H9 (cell line): ENCODE results near the gene ATG4D. TPM values are rescaled to one million over a fixed set of nuclear protein-coding genes. Genes with fewer than 3 reads are reported as not detected.

Experiments used
- DNase-seq: peaks from one replicate; pipeline ENCODE4 v3.0.0-alpha.2; 2017
- H2AFZ ChIP-seq: one replicate; pipeline ENCODE4 v1.6.1; 2013; ENCODE audit warnings: mild to moderate bottlenecking, low read length, control low read depth, moderate library complexity
- H2AK5ac ChIP-seq: 2 replicates; pipeline ENCODE4 v1.6.1; 2013; ENCODE audit warnings: low read length, control low read depth, mixed read lengths; ENCODE audit not compliant: insufficient read length
- H2BK120ac ChIP-seq: one replicate; pipeline ENCODE4 v1.6.1; 2013; ENCODE audit warnings: low read depth, mild to moderate bottlenecking, low read length, control low read depth, inconsistent platforms; ENCODE audit not compliant: poor library complexity, severe bottlenecking
- H2BK12ac ChIP-seq: 2 replicates; pipeline ENCODE4 v1.6.1; 2013; ENCODE audit warnings: low read length, control low read depth, mixed read lengths, low read depth; ENCODE audit not compliant: insufficient read length
- H2BK15ac ChIP-seq: 2 replicates; pipeline ENCODE4 v1.6.1; 2013; ENCODE audit warnings: low read depth, low read length, control low read depth
- H2BK20ac ChIP-seq: one replicate; pipeline ENCODE4 v1.6.1; 2013; ENCODE audit warnings: low read depth, mild to moderate bottlenecking, low read length, control low read depth, inconsistent platforms; ENCODE audit not compliant: poor library complexity, severe bottlenecking
- H2BK5ac ChIP-seq: 2 replicates; pipeline ENCODE4 v1.6.1; 2013; ENCODE audit warnings: low read length, control low read depth, mixed read lengths; ENCODE audit not compliant: insufficient read length
- H3K14ac ChIP-seq: 2 replicates; pipeline ENCODE4 v1.6.1; 2013; ENCODE audit warnings: low read length, control low read depth; ENCODE audit not compliant: insufficient read depth
- H3K18ac ChIP-seq: 2 replicates; pipeline ENCODE4 v1.6.1; 2013; ENCODE audit warnings: low read depth, mild to moderate bottlenecking, mixed read lengths, low read length, control low read depth; ENCODE audit not compliant: insufficient read length
- H3K23ac ChIP-seq: 2 replicates; pipeline ENCODE4 v1.6.1; 2013; ENCODE audit warnings: low read length, control low read depth, mixed read lengths, low read depth; ENCODE audit not compliant: insufficient read length
- H3K23me2 ChIP-seq: 2 replicates; pipeline ENCODE4 v1.6.1; 2013; ENCODE audit warnings: low read depth, mild to moderate bottlenecking, mixed read lengths, low read length, control low read depth; ENCODE audit not compliant: insufficient read length, poor library complexity, severe bottlenecking
- H3K27ac ChIP-seq: 2 replicates; pipeline ENCODE4 v1.5.1; 2013; ENCODE audit warnings: low read length, control low read depth, mixed read lengths, low read depth; ENCODE audit not compliant: insufficient read length
- H3K27me3 ChIP-seq: 2 replicates; pipeline ENCODE4 v1.6.1; 2013; ENCODE audit warnings: low read length, control low read depth, inconsistent platforms; ENCODE audit not compliant: insufficient read depth
- H3K4ac ChIP-seq: 2 replicates; pipeline ENCODE4 v1.6.1; 2013; ENCODE audit warnings: low read depth, mild to moderate bottlenecking, control low read depth, inconsistent platforms, low read length, moderate library complexity
- H3K4me1 ChIP-seq: 2 replicates; pipeline ENCODE4 v1.6.1; 2013; ENCODE audit warnings: low read length, control low read depth, inconsistent platforms; ENCODE audit not compliant: insufficient read depth
- H3K4me2 ChIP-seq: 2 replicates; pipeline ENCODE4 v1.6.1; 2013; ENCODE audit warnings: low read length, control low read depth, mixed read lengths; ENCODE audit not compliant: insufficient read length, insufficient read depth
- H3K56ac ChIP-seq: 2 replicates; pipeline ENCODE4 v1.6.1; 2013; ENCODE audit warnings: low read depth, mild to moderate bottlenecking, mixed read lengths, low read length, control low read depth; ENCODE audit not compliant: insufficient read length
- H3K79me1 ChIP-seq: 2 replicates; pipeline ENCODE4 v1.6.1; 2013; ENCODE audit warnings: low read depth, mild to moderate bottlenecking, moderate library complexity, low read length, control low read depth, inconsistent platforms; ENCODE audit not compliant: insufficient read depth, poor library complexity, severe bottlenecking
- H3K79me2 ChIP-seq: 2 replicates; pipeline ENCODE4 v1.6.1; 2013; ENCODE audit warnings: low read length, control low read depth, inconsistent platforms; ENCODE audit not compliant: insufficient read depth
- H3K9ac ChIP-seq: 2 replicates; pipeline ENCODE4 v1.6.1; 2013; ENCODE audit warnings: low read length, control low read depth, mixed read lengths; ENCODE audit not compliant: insufficient read length; ENCODE audit errors: extremely low read depth
- H3K9me3 ChIP-seq: one replicate; pipeline ENCODE4 v1.6.1; 2013; ENCODE audit warnings: low read depth, low read length, inconsistent platforms; ENCODE audit not compliant: control insufficient read depth
- H3T11ph ChIP-seq: one replicate; pipeline ENCODE4 v1.6.1; 2013; ENCODE audit warnings: mild to moderate bottlenecking, low read length, control low read depth, inconsistent platforms
- H4K20me1 ChIP-seq: one replicate; pipeline ENCODE4 v1.6.1; 2013; ENCODE audit not compliant: control insufficient read depth, insufficient read length, insufficient read depth
- H4K5ac ChIP-seq: 2 replicates; pipeline ENCODE4 v1.6.1; 2013; ENCODE audit warnings: low read depth, mild to moderate bottlenecking, mixed read lengths, low read length, control low read depth; ENCODE audit not compliant: insufficient read length
- H4K8ac ChIP-seq: replicated peaks from 2 replicates; pipeline ENCODE4 v1.6.1; 2013; ENCODE audit warnings: low read length, control low read depth, mixed read lengths, low read depth; ENCODE audit not compliant: insufficient read length
- H4K91ac ChIP-seq: 2 replicates; pipeline ENCODE4 v1.6.1; 2013; ENCODE audit warnings: low read depth, mild to moderate bottlenecking, moderate library complexity, mixed read lengths, low read length, control low read depth; ENCODE audit not compliant: insufficient read length
- H3K27ac Mint-ChIP-seq, 3 experiments: 2 replicates in 2 of 3; 3 replicates in 1 of 3; pipeline ENCODE4 v1.8.0; 2020 to 2021; ENCODE audit warnings: mixed read lengths in 3 of 3, mild to moderate bottlenecking in 1 of 3, moderate library complexity in 1 of 3
- H3K27me3 Mint-ChIP-seq: 2 replicates; pipeline ENCODE4 v1.8.0; 2021; ENCODE audit warnings: low read depth, mild to moderate bottlenecking, moderate library complexity, mixed read lengths
- H3K36me3 Mint-ChIP-seq, 3 experiments: 2 replicates in 2 of 3; 3 replicates in 1 of 3; pipeline ENCODE4 v1.8.0; 2020 to 2021; ENCODE audit warnings: low read depth in 3 of 3, mixed read lengths in 3 of 3; ENCODE audit not compliant: insufficient read depth in 1 of 3
- H3K4me1 Mint-ChIP-seq, 2 experiments: 2 replicates each; pipeline ENCODE4 v1.8.0; 2020; ENCODE audit warnings: mixed read lengths in 2 of 2
- H3K4me3 Mint-ChIP-seq, 2 experiments: 2 replicates in 1 of 2; 3 replicates in 1 of 2; pipeline ENCODE4 v1.8.0; 2020 to 2021; ENCODE audit warnings: mild to moderate bottlenecking in 2 of 2, mixed read lengths in 2 of 2, moderate library complexity in 1 of 2
- H3K9me3 Mint-ChIP-seq, 2 experiments: 2 replicates in 1 of 2; 3 replicates in 1 of 2; pipeline ENCODE4 v1.8.0; 2020; ENCODE audit warnings: mild to moderate bottlenecking in 2 of 2, mixed read lengths in 2 of 2, moderate library complexity in 1 of 2
- CTCF ChIP-seq: fragments of 200-600 bp; sonication (generic); conservative IDR thresholded peaks from 3 replicates; pipeline ENCODE4 v1.8.0; 2021; ENCODE audit warnings: antibody characterized with exemption, mild to moderate bottlenecking
- WGBS: extraction: QIAGEN DNeasy Blood & Tissue Kit; methylation state at CpG from one replicate; pipeline ENCODE4 v1.1.7; 2013; ENCODE audit warnings: missing lambda C conversion rate, low lambda C conversion rate, mixed read lengths; ENCODE audit not compliant: insufficient read length; ENCODE audit errors: extremely low coverage; 5-methylcytosine and 5-hydroxymethylcytosine counted together
- total RNA-seq: library from RNA; stranded (reverse); gene quantifications from 2 replicates; pipeline ENCODE4 v1.2.1, GENCODE V29; 2021

Gene ATG4D
- total RNA-seq, 1 experiment from 2014 or later, result 55.8 TPM

GRCh38 chr19:10514211-10515145 lies 29.2 kb upstream of the ATG4D start:
- DNase-seq, result peak; percentile 78
- no peak overlapping the region for H3K27ac ChIP-seq
- H4K20me1 ChIP-seq, result no peaks in the 10 kb centered on the region
- H2BK5ac ChIP-seq, result no peak overlapping the region
- peak overlapping the region; percentile 21 for H3K4me2 ChIP-seq
- H2BK15ac ChIP-seq, result no peak overlapping the region
- H4K91ac ChIP-seq, result no peak overlapping the region
- peaks cover 7% of the 10 kb centered on the region; the same call in 1 of the 2 replicates for H3K27me3 ChIP-seq
- no peak for TF ChIP-seq CTCF
- no peak overlapping the region for H2AFZ ChIP-seq
- no peak overlapping the region for H3K18ac ChIP-seq
- no peak overlapping the region for H3K14ac ChIP-seq
- H4K8ac ChIP-seq, result no peak overlapping the region
- H4K5ac ChIP-seq, result no peak overlapping the region
- peaks cover 22 to 24% of the 10 kb centered on the region in 2 experiments for H3K4me1 Mint-ChIP-seq
- peak overlapping the region in 1 of 2 experiments; percentile 55; a peak in 3 of 5 replicates for H3K4me3 Mint-ChIP-seq
- H3K27ac Mint-ChIP-seq, result no peak overlapping the region; a peak in 1 of 7 replicates
- H3K9ac ChIP-seq, result no peak overlapping the region
- H2BK12ac ChIP-seq, result no peak overlapping the region
- no peaks in the 10 kb centered on the region for H3K9me3 ChIP-seq
- H3K23ac ChIP-seq, result no peak overlapping the region
- no peak overlapping the region for H2AK5ac ChIP-seq
- peaks cover 16% of the 10 kb centered on the region for H3K27me3 Mint-ChIP-seq
- H2BK20ac ChIP-seq, result no peak overlapping the region
- H2BK120ac ChIP-seq, result no peak overlapping the region
- H3K36me3 Mint-ChIP-seq, result peaks cover 7 to 10% (median 8%) of the 10 kb centered on the region in 3 experiments; a peak in 6 of 7 replicates
- WGBS, result no CpG with 5 or more reads among the region's 107 CpGs
- no peak overlapping the region for H3K56ac ChIP-seq
- H3K4me1 ChIP-seq, result no peaks in the 10 kb centered on the region; the same call in 1 of the 2 replicates
- peaks cover 19% of the 10 kb centered on the region for H3K23me2 ChIP-seq
- H3K79me1 ChIP-seq, result no peaks in the 10 kb centered on the region
- H3T11ph ChIP-seq, result no peak overlapping the region
- no peak overlapping the region for H3K4ac ChIP-seq
- no peaks in the 10 kb centered on the region; a peak in 1 of 5 replicates for H3K9me3 Mint-ChIP-seq
- H3K79me2 ChIP-seq, result no peaks in the 10 kb centered on the region
